ENCODE measurements around the gene LAMC1.

DNA sequence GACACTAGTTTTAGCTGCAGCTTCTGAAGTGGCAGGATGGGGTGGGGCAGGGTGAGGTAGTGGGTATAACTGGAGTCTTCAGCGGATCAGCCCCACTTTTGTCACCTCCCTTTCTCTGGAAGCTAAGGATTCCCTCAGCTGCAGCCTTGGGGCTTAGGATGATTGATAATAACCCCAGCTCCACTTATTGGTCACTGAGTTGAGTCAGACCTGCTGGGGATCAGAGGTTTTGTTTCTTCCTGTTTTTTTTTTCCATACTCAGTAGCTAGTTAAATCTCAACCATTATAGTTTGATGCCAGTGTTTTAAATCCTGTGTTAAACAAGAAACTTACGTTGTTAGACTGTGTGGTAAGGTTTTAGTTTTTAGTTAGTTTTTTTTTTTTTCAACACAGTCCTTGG, 57.2 kb downstream of the LAMC1 start:
- TF ChIP-seq CTCF (conservative IDR thresholded peaks at IDR 0.05; ENCODE audit: low read depth, low read length) (no peak), MAZ (IDR thresholded peaks at IDR 0.05; ENCODE audit: borderline replicate concordance, low read depth, low read length) (no peak), RFX5 (IDR thresholded peaks at IDR 0.05; ENCODE audit: low read depth, low read length) (no peak), POLR2A (IDR thresholded peaks at IDR 0.05; ENCODE audit: low read depth, low read length) (no peak), CEBPB (IDR thresholded peaks at IDR 0.05; ENCODE audit: low read depth, low read length) (no peak), FOS (IDR thresholded peaks at IDR 0.05; ENCODE audit: low read depth, low read length) (no peak), RAD21 (IDR thresholded peaks at IDR 0.05; ENCODE audit: low read length) (no peak), SMC3 (IDR thresholded peaks at IDR 0.05; ENCODE audit: low read depth, low read length) (no peak), MXI1 (IDR thresholded peaks at IDR 0.05; ENCODE audit: borderline replicate concordance, low read depth, low read length) (no peak), USF2 (IDR thresholded peaks at IDR 0.05; ENCODE audit: low read depth, low read length) (no peak), RCOR1 (IDR thresholded peaks at IDR 0.05; ENCODE audit: insufficient replicate concordance, low read length) (no peak)

Data from IMR-90 (cell line).